GM19238 (cell line): ENCODE measurements around the gene DAB2IP.
"Not testable (repeated sequence)": the region's sequence is repeated elsewhere in the genome, so short reads cannot be mapped to it uniquely, and the experiment has no call there.

Experiments used
- DNase-seq: peaks from one replicate; pipeline ENCODE4 v3.0.0; 2011; ENCODE audit warnings: low spot score; ENCODE audit not compliant: insufficient read length

Gene DAB2IP

DNA sequence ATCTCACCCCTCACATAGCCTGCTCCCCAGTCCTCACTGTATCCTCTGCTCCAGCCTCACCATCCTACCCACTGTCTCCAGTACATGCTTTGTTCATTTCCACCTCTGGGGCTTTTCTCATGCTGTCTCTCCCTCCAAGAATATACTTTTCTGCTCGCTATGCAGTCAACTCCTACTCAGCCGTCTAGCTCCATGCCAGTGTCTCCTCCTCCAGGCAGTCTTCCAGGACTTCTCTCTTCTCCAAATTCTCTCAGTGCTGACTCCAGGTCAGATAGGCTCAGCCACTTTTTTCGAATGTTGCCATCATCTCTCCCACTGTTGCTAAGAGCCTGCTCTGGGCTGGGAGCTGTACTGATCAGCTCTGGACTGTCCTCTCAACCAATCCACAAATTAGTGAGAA, 8.0 kb upstream of the DAB2IP start:
- no peak for DNase-seq

DNA sequence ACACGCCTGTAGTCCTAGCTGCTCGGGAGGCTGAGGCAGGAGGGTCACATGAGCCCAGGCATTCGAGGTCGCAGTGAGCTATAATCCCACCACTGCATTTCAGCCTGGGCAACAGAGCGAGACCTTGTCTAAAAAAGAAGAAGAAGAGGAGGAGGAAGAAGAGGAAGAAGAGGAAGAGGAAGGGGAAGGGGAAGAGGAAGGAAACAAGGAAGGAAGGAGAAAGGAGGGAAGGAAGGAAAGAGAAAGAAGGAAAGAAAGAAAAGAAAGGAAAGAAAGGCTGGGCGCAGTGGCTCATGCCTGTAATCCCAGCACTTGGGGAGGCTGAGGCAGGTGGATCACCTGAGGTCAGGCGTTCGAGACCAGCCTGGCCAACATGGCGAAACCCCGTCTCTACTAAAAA, 7.4 kb upstream of the DAB2IP start:
- not testable (repeated sequence) for DNase-seq

DNA sequence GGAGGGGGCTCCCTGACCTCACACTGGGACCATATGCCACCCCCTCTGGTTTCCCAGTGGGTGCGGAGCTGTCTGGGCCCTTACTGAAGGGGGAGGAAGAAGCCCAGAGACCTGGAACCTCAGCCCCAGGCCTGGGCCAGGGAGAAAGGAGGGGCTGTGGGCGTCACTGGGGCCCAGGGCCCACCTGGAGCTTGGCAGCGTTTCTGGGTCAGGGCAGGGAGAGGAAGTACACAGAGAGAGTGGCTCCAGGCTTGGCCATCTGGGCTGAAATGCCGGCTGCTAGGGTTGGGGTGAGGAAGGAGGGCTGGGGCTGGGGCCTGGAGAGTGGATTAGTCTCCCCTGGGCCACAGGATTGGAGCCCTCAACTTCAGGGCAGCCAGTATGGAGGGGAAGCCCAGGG, 6.4 kb upstream of the DAB2IP start:
- no peak for DNase-seq

DNA sequence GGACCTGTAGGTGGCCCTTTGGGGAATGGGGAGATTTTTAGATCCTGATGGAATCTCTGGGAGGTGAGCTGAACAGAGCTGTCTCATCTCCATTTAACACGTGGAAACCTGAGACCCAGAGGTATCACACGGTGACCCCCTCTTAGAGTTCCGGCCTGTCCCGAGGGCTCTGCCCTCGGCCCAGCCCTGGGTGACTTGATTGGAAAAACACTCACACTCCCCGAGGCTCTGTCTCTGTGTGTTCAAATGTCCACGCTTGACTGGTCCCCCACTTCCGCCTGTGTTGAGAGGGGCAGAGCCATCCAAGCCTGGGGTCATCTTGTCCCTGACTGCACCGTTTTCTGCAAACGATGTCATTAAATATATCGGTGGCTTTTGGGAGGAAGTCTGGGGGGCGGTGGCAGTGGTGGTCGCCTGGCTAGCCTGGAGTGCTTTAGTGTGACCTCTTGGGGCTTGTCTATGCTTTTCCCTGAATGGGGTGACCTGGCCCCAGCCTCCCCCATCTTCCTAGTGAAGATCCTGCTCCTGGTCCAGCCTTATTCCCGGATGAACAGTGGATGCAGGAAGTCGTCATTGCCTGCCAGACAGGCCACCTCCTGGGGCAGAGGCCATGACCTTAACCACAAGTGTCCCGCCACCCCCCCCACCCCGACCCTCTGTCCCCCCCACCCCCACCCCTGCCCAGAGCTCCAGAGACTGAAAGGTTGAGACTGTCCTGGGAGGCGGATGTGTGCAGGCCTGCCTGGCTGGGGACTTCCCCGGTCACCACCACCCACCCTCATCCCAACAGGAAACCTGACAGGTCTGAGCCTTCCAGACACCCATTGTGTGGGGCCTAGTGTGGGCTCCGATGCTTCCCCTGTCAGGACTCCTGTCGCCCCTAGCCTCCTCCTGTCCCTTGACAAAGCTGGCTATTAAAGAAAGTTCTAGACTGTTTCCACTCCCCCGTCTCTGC, 5.3 kb upstream of the DAB2IP start:
- DNase-seq: no peak

DNA sequence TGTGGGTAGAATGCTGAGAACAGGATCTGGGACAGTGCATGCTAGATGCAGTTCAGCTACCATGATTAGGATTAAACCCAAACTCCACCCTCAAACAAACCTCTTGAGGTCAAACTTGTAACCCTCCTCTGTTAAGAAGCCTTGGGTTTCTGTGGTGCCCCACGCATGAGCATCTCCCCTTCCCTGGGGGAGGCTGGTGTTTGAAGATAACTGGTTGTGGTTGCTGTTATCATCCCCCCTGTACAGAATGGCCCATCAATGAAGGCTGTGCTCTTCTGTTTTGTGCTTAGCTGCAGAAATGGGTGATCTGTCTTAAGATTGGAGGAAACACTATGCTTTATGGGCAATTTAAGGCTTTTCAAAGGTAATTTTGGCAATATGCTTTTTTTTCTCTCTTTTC, 4.4 kb upstream of the DAB2IP start:
- no peak for DNase-seq

DNA sequence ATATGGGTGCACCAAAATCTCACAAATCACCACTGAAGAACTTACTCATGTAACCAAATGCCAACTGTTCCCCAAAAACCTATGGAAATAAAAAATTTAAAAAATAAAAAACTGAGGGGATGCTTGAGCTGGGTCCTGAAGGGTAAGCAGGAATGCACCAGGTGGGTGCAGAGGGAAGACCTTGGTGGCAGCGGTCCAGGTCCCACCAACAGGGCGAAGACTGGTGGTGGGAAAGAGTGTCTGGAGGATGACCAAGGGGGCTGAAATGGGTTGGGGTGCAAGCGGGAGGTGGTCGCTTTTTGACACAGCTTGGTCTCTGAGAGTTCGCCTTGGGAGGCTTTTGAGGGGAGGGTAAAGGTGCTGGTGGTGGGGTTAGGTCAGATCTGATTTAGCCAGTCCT, 3.3 kb upstream of the DAB2IP start:
- no peak for DNase-seq

DNA sequence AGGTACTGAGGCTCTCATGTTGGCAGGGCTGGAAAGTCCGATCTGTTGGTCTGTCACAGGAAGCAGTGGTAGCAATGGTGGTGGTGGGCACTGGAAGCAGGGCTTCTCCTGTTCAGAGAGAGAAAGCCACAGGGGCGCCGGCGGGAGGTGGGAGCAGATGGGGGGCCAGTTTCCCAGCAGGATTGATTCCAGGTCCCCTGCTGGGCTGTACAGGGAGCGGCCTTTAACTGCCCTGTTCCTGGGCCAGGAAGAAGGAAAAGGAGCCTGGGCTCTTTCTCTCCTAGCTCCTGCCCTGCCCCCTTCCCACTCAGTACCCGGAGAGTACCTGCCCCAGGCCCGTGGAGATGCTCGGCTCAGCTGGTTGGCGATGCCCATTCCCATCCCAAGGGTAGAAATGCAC, 2.6 kb upstream of the DAB2IP start:
- DNase-seq: no peak

DNA sequence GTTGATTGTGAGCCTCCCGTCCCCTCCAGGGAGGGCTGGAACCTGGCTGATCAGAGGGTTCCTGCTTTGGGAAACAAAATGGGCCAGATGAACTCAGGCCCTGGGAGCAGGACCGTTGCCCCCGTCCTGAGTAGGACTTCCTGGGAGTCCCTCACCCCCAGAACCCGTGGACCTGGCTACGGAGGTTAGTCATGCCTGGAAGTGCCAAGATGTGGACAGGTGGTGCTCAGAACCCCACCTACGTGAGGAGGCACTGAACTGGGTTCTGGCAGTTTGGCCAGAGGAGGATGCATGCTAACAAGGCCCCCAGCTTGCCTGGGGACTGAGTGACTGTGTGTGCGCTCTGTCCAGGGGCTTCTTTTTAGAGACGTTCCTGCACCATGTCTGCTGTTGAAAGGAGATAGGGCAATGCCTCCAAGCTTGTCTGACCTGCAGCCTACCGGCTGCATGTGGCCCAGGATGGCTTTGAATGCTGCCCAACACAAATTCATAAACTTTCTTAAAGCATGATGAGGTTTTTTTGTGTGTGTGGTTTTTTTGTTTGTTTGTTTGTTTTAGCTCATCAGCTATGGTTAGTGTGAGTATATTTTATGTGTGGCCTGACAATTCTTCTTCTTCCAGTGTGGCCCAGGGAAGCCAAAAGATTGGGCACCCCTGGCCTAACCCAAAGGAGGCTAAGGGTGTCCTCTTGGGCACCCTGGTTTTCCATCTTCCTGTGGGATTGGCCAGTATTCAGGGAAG, 1.8 kb upstream of the DAB2IP start:
- DNase-seq: no peak

DNA sequence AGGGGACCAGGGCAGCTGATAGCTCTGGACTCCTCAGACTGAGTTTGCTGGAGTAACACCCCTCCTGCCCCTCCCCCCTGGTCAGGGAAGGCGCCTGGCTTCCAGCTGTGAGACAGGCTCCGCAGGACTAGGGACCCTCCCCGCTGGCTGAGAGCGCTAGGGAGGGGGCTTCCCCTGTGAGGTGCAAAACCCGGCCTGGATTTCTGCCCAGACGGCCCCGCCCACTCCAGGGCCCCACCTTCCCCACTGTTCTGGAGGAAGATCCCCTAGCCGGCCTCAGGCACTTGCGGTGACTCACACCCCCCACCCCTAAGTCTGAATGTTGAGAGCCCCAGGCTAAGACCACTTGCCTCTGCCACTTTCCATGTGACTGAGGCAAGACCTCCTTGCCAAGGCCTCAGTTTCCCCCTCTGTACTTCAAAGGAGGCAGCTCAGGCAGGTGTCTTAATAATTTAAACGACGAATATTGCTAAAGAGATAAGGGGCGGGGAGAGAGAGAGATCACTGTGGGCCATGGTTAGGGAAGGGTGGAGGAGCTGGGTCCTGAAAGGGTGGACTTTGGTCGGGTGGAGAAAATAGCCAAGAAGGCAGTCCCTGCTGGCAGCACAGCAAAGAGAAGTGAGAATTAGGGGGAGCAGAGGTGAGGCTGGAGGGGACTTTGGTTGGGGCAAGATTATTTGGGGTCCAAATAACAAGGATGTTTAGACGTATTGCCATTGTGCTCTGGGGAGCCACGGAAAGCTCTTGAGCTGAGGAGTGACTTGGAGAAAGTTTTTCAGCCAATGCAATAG, 1.0 kb upstream of the DAB2IP start:
- no peak for DNase-seq

DNA sequence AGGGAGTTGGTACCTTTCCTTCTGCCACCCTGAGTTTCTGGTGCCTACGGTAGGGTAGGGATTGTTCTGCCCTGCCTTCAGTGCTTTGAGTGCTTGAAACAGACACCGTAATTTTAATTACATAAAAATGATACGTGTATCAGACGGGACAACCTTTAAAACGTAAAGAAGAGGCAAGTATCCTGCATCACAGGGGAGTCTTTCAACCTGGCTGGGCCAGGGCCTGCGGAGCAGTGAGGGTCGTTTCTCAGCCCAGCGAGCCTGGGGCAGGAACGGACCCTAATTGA, 483 bp upstream of the DAB2IP start:
- no peak for DNase-seq

DNA sequence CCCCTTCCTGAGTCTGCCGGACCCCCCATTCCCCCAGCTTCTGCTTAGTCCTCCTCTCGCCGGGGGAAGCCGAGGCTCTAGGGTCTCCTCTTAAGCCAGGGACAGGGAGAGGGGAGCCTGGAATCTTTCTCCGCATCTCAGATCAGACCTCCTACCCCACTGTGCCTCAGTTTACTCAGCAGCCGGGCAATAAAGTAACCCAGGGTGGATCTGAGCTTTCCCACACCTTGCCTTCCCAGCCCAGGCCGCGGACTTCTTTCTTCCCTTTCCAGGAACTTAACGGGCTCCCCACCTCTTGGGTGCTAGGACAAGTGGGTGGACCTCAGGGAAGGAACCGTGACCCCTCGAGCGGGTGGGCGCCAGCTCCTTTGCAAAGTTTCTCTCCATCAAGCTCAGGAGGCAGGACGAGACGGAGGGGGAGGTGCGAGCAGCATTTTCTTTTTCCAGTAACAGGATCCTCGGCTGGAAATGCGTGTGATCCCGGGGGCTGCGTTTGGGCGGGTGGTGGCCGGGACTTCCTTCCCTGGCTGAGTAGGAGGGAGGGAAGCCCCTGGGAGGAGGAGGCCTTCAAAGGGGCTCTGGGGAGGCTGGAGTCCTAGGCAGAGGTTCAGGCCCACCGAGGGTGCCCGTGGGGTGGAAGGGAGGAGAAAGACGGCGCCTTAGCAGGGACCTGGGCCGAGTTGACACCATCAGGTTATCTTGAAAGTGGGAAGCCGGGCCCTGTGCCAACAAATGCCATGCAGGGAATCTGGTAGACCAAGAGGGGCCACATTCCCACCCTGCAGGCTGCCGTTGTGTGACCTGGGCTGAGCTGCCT, 795 bp downstream of the DAB2IP start:
- no peak for DNase-seq

DNA sequence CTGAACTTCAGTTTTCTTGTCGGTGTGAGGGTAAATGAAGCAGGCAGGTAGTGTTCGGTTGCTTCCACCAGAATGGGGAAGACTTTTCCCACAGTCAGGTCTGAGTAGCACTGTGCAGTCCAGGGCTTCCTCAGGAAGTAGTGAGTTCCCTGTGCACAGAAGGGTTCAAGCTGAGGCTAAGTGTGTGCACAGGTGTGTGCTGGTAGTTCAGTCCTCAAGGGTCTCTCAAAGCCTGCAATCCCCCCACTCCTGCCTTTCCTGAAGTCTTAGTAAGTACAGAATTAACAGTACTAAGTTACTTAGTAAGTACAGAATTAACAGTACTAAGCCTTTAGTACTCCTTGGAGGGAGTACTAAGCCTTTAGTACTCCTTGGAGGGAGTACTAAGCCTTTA, 1.4 kb downstream of the DAB2IP start:
- no peak for DNase-seq

DNA sequence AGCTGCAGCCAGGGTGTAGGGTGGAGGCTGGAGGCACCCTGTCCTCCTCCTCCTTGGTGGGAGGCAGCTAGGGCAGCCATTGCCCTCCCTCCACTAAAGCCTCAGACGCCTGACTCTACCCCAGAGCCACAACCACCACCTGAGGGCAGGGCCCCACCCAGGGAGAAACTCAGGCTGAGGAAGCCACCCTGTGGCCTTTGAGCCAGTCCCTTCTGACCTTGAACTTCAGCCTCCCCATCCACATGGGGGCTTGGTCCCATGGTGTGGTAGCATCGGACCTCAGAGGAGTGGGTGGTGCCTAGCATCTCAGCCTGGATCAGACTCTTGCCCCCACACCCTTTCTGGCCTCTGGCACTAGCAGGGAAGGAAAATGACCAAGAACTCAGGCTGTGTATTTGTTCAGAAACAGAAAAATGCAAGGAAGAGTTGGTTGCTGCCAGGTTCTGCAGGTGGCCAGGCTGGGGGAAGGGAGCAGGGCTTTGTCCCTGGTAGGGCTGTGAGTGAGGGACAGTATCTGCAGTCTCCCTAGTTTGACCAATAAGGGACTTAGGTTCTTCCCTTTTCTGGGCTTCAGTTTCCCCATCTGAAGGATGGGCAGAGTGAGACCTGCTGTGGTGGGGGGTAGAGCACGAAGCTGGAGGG, 3.2 kb downstream of the DAB2IP start:
- no peak for DNase-seq

DNA sequence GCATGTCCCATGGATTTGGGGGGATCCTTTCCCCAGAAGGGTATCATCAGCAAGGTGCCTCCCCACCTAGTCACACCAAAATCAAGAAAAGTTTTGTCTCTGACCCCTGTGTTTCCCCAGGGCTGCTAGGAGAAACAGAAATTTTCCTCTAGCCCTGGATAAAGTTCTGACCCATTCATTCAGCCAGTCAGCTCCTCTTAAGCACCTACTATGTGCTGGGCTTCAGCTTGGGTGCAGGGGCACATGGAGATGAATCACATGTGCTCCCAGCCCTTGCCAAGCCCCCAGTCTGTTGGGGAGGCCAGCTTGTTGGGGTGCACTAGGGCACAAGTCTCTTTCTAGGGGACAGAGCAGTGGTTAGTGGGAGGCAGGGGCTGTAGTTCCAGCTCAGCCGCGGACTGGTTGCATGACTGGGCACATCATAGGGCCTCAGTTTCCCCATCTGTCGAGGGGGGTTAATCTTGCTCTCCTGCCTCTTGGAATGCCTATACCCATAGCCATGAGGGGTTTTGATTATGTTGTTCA, 3.9 kb downstream of the DAB2IP start:
- no peak for DNase-seq

DNA sequence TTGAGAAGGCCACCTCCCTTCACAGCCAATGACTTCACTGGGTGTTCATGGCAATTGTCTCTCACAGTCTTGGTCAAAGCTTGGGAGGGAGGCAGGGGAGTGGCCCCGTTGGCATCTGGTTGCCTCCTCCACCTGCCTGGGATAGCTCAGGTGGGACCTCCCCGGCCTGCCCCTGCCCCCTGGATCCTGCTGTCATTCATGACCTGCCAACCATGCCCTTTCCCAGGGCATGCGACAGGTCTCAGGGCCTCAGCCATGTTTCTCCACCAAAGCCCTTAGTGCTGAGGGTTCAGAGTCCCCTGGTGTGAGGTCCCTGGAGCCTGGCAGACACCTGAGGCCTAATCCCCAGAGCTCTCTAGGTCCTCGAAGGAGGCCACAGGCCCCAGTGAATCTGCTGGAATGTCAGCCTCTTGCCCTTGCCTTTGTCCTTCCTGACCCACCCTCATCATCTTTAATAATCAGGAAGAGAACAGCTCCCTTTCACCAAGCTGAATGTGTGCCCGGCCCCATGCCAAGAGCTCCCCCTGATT, 5.6 kb downstream of the DAB2IP start:
- no peak for DNase-seq

DNA sequence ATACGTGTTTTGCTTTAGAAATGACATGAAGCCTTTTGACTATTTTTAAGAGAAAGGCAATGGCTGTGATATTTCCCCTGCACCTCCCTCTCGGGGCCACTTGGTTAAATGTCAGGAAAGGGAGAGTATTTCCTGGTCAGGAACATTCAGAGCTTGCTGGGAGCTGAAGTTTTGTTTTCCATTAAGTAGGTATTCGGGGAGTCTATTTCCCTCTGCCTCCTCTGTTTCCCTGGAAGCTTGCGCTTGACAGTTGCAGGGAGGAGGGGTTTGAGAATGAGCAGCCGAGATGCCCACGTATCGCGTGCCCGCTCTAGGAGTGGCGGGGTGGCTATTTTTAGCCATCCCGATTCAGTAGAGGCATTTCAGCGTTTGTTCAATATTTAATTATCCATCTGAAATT, 6.7 kb downstream of the DAB2IP start:
- no peak for DNase-seq

DNA sequence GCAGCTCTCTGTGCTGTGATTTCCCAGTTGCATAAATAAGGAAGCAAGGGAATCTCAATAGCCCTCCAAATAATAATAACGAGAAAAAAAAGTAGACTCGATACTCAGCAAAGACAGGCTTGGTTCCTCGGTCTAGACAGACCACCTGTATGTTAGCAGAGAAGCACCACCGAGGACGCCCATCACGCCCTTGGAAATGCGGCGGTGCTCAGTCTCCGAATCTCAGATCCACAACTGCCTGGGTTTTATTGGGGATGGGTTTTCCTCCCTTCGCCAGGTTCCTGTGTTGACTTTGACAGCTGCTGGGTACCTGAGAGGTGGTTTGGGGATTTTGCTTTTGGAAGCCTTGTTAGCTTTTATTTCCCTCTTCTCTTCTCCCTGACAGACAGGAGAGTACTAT, 7.2 kb downstream of the DAB2IP start:
- DNase-seq: no peak

DNA sequence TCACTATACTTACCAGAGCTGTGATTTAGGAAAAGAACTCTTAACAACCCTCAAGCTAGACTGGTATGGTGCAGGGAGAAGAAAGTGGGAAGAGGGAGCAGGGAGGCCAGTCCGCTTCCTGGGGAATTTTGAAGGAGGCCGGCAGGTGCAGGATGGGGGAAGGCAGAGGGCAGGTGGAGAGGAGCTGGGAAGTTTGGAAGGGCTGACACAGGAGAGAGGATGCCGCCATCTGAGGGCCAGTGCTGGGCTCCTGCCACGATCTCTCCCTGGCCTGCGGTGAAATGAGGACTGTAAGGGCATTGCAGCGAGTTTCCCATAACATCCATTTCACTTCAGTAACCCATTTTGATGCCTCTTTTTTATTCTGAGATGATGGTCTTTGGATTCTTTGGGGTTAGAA, 8.9 kb downstream of the DAB2IP start:
- DNase-seq: no peak

DNA sequence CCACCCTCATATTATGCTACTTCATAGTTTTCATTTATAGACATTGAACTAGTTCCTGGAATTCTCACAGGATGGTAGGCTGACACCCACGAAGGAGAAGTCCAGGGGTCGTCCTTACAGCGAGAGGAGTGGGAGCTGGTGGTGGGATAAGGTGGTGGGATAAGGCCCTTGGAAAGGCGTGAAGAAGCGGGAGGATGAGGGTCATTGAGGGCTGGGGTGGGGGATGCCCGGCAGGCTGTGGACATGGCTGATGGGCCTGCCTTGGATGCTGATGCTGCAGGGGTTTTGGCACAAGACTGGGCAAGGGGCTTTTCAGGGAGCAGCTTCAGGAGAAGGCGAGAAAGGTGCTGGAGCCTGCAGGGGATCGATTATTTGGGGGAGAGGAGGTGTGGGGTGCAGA, 9.4 kb downstream of the DAB2IP start:
- no peak for DNase-seq

DNA sequence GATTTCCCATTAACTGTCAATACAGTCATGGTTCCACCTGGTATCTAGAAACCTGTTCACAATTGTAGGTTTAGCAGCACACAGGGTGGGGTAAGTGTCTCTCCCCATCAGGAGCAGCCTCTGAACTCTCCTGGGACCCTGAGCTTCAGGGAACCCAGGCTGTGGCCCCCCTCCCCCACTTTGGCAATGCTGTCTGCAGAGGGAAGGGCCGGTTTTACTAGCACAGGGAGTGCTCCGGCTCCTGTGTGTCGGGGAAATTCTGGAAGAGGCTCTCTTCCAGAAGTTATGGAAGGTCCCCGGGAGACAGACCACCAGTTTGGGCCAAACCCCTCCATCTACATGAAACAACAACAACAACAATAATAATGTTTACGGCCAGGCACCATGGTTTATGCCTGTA, 9.9 kb downstream of the DAB2IP start:
- no peak for DNase-seq
